D341Med (cell line): Measurements from ENCODE around the gene FLYWCH1.

Experiments used
- DNase-seq: peaks from one replicate; pipeline ENCODE4 v3.0.0; 2012; ENCODE audit warnings: low spot score

FLYWCH1 gene

GRCh38 chr16:2983706-2984136 is 72.0 kb downstream of the FLYWCH1 start:
- DNase-seq = peak; percentile 93

- DNase-seq = no peak
These were observed 73.7 kb downstream of the FLYWCH1 start for GRCh38 chr16:2985462-2985861.

DNA sequence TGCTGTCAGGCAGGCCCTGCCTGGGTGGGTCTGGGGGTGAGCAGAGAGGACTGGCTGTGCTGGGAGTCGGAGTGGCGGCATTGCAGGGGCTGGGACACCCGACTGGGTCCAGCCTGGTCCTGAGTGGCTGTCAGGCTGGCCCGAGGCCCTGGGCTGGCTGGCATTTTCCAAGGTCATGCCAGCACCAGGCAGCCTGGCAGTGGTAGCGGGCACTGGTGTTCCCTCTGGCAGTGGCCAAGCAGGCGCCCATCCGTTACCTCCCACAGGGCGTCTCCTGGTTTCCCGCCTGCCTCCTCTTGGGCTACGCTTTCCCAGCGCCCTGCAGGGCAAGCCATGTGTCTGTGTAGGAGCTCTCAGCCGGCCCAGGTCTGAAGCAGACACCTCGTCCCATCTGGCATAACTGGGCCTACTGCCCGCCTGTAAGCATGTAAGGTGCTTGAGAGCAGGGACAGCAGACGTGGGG is 74.2 kb downstream of the FLYWCH1 start:
- DNase-seq = no peak

GRCh38 chr16:2986623-2987188 is 75.0 kb downstream of the FLYWCH1 start:
- DNase-seq = no peak

DNA sequence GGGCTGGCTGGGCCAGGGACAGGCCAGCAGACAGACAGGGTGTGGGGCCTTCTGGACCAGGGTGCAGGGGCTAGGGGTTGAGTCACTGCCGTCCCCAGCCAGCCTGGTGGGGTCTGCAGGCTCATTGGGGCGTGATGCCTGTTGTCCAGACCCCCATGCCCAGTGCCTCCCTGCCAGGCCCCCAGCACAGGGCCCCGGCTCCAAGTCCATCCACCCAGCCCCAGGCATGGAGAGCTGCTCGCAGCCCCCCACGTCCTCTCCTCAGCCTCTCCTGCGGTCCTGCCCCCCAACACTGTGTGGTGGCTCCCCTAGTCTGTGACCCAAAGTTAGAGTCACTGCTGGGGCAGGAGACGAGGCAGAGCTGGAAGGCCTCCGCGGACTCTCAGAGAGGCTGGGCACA is 75.6 kb downstream of the FLYWCH1 start:
- DNase-seq = no peak

GRCh38 chr16:2987833-2988232 is 76.1 kb downstream of the FLYWCH1 start:
- DNase-seq = no peak

DNA sequence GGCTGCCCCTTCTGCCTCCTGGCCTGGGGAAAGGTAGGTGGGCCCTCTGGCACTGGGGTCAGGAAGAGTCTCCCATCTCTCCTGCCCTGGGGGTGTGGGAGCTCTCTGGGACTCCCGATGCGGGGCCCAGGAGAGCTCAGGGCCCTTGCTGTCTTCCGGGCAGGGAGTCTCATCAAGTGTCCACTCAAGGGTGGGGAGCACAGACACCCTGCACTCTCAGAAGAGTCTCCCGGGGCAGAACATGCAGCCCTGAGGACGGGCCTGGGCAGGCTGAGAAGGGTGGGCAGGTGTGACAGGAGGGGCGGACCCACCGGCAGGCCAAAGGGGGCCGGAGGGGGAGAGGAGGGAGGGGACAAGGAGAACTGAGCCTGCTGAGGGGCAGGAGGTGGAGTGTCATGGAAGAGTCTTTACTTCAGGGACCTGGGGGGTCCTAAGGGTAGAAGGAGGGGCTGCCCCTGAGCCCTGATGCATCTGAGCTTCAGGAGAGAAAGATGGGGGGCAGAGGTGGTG is 76.9 kb downstream of the FLYWCH1 start:
- DNase-seq = no peak

- DNase-seq = no peak
These were observed 79.2 kb downstream of the FLYWCH1 start for GRCh38 chr16:2990891-2991290.

DNA sequence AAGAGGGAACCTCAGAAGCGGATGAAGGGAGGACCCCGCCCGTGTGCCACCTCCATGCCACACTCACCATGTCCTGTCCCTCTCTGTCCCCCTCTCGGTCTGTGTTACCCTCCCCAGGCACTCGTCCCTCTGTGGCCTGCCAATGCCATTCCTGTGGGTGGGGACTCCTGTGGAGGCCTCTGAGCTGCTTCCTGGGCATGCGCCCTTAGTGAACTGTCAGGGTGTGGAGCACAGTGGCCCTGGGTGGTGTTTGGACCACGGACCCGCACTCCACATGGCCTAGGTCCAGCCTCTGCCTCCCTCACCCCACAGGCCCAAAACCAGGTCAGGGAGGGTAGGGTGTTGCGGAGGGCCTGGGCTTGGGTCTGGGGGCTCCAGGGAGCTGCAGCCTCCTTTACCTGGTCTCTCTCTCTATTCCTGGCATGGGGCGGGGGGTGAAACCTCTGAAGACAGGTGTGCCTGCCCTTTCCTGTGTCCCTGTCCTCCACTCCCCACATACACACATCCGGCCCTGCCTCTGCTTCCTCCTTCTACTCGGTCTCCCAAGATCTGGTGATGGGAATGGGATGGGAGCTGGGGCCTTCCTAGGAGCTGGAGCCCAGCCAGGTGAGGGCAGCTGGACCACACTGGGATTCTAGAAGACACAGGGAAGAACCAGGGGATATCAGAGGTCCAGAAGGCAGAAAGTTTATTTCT is 80.0 kb downstream of the FLYWCH1 start:
- no peak for DNase-seq

DNA sequence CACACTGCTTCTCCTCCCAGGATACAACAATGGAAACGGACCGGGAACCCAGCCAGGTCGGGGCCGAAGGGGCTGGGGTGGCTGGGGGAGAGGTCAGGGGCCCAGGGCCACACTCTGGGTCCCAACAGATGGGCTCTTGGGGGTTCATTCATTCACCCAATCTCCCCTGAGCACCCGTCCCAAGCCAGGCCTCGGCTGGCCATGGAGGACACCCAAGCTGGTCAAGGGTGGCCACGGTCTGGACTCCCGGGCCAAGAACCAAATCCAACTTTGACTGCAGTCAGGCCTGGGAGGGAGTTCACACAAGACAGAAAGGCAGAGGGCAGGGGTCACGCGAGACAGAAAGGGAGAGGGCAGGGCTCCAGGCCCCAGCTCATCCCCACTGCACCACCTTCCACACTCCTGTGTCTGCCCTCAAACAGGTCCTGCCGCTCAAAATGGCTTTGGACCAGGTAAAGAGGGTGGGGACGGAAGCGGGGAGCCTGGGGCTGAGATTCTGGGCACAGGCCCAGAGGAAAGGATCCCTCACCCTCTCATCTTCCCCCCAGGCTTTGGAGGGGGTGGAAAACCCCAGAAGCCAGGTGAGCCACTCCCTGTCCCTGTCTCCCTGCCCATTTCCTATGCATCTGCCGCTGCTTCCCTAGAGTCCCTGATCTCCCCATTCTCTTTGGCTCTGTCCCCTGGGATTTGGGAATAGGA is 80.8 kb downstream of the FLYWCH1 start:
- no peak for DNase-seq

- DNase-seq = no peak
These were observed 84.6 kb downstream of the FLYWCH1 start for GRCh38 chr16:2996298-2996697.

DNA sequence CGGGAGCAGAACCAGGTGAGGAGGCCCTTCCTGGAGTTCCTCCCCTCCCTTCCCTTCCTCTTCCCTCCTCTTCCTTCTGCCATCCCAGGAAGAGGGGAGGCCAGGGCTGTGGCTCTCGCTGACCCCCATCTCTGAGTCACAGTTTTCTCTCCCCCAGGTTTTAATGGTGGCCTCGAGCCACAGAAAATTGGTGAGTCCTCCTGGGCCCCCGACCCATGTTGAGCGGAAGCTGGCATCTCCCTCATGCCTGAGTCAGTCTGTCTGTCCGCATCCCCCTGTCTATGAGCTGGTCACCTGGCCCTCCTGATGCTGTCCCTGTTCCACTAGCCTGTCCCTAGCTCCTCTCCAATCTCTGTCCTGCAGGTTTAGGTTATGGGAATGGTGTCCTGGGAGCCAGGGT is 88.2 kb downstream of the FLYWCH1 start:
- DNase-seq = no peak

DNA sequence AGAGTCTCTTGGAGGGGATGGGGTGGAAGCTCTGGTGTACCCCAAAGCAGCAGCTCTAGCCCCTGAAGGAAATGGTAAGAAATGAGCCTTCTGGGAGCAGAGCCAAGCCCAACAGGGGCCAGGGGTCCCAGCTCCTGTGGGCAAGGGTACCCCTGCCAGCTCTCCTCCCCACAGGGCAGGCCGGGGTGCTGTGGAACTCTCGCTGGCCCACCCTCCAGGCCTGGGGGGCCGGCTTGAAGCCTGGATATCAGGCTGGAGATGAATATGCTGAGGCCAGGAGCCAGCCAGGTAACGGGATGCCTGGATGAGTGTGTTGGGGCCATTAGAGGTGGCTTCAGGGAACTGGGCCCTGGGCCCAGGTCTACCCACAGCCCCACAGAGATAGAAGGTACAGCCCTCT is 88.8 kb downstream of the FLYWCH1 start:
- DNase-seq = no peak
